LNCaP clone FGC (cell line): ENCODE results near the gene RNU4-1.
"Not testable (repeated sequence)": the region's sequence is repeated elsewhere in the genome, so short reads cannot be mapped to it uniquely, and the experiment has no call there.

Experiments used
- DNase-seq: peaks from one replicate; pipeline ENCODE4 v3.0.0-alpha.2; 2011; ENCODE audit warnings: low read depth
- H3K4me3 ChIP-seq: 2 replicates; pipeline ENCODE4 v1.5.1; 2011; ENCODE audit warnings: mild to moderate bottlenecking, low read depth, low read length, control low read depth
- CTCF ChIP-seq: IDR thresholded peaks from 2 replicates; pipeline ENCODE4 v1.5.1; 2012; ENCODE audit warnings: mild to moderate bottlenecking; ENCODE audit not compliant: control insufficient read depth, insufficient read depth; ENCODE audit errors: extremely low read depth

Gene RNU4-1

GRCh38 chr12:120292661-120293531, at the start of gene RNU4-1:
TSS of gene RNU4-1 (minus strand) at chr12:120293237.
- DNase-seq: peak; percentile 82

GRCh38 chr12:120342175-120343038, 49.4 kb upstream of the RNU4-1 start:
- no peak for DNase-seq
- H3K4me3 ChIP-seq: no peak overlapping the region
- TF ChIP-seq CTCF: no peak

More at GRCh38 chr12:120292661-120293531, at the start of gene RNU4-1:
- no peak for TF ChIP-seq CTCF
- peak within 1 kb of the TSS; percentile 67 for H3K4me3 ChIP-seq

GRCh38 chr12:120339256-120339655, 46.2 kb upstream of the RNU4-1 start:
- DNase-seq: no peak
- no peak overlapping the region for H3K4me3 ChIP-seq
- TF ChIP-seq CTCF: no peak

GRCh38 chr12:120337730-120338129, 44.7 kb upstream of the RNU4-1 start:
- H3K4me3 ChIP-seq: no peak overlapping the region
- TF ChIP-seq CTCF: no peak
- no peak for DNase-seq

GRCh38 chr12:120336392-120336791, 43.4 kb upstream of the RNU4-1 start:
- not testable (repeated sequence) for H3K4me3 ChIP-seq, DNase-seq

- not testable (repeated sequence) for DNase-seq, H3K4me3 ChIP-seq
- peak; percentile 65 for TF ChIP-seq CTCF
These were observed 42.4 kb upstream of the RNU4-1 start for GRCh38 chr12:120335447-120335846.

GRCh38 chr12:120332523-120332922, 39.5 kb upstream of the RNU4-1 start:
- TF ChIP-seq CTCF: no peak
- no peak for DNase-seq
- no peak overlapping the region for H3K4me3 ChIP-seq
